ENCODE data around the gene SFMBT1. TPM values are rescaled to one million over a fixed set of nuclear protein-coding genes. Genes with fewer than 3 reads are reported as not detected.

Gene SFMBT1
- total and polyA plus RNA-seq, 2 of the 4 experiments (the other 2 are of a cell fraction) = 1.0 to 1.8 TPM

GRCh38 chr3:52896151-52896550 is 149.7 kb downstream of the SFMBT1 start:
- Histone ChIP-seq H3K79me1 (ENCODE audit: low read depth in 1 of 2, low read length in 2 of 2) (peaks cover 15 to 48% of the 10 kb centered on the region in 2 experiments), H3K27ac (ENCODE audit: insufficient read depth, low read length) (no peak overlapping the region), H3K9ac (ENCODE audit: low read depth, low read length) (0 out of 2 replicates have a peak overlapping the region, but pooled peaks have one; percentile 76), H2BK20ac (ENCODE audit: low read depth, low read length) (no peak overlapping the region), H3K27me3 (ENCODE audit: control insufficient read depth, insufficient read depth, low read length) (no peaks in the 10 kb centered on the region), H2BK120ac (ENCODE audit: low read depth, low read length) (no peak overlapping the region), H2BK5ac (ENCODE audit: low read depth, low read length, poor library complexity, severe bottlenecking) (no peak overlapping the region), H3K9me3 (ENCODE audit: control insufficient read depth, insufficient read depth, low read length) (no peaks in the 10 kb centered on the region), H2AFZ (replicated peaks; ENCODE audit: low read length, poor library complexity) (no peak overlapping the region), H3K56ac (ENCODE audit: extremely low read depth, insufficient read depth, low read length) (no peak overlapping the region), H4K91ac (ENCODE audit: insufficient read depth, low read depth, low read length) (no peak overlapping the region), H4K8ac (ENCODE audit: low read depth in 2 of 2, low read length in 2 of 2) (no peak overlapping the region), H3K4me2 (ENCODE audit: low read depth, low read length) (peak overlapping the region; percentile 21; the same call in 1 of the 2 replicates), H3K9me1 (ENCODE audit: insufficient read depth, low read length) (peaks cover 17% of the 10 kb centered on the region; the same call in 1 of the 2 replicates), H3K4me3 (ENCODE audit: insufficient read depth, low read depth, low read length) (no peak overlapping the region), H3K14ac (replicated peaks; ENCODE audit: low read depth, low read length) (no peak overlapping the region), H2AK5ac (ENCODE audit: low read depth, low read length) (no peak overlapping the region), H4K20me1 (ENCODE audit: insufficient read depth, low read length) (0 out of 2 replicates have a peak, but pooled peaks cover 3% of the 10 kb centered on the region), H4K5ac (ENCODE audit: low read depth, low read length) (no peak overlapping the region), H2AK9ac (replicated peaks; ENCODE audit: low read depth, low read length, poor library complexity) (no peak overlapping the region), H3K4ac (ENCODE audit: low read depth, low read length) (no peak overlapping the region), H3K18ac (ENCODE audit: low read depth, low read length) (no peak overlapping the region), H3K23ac (ENCODE audit: low read depth, low read length) (peak overlapping the region; percentile 70; the same call in 1 of the 2 replicates), H2BK15ac (ENCODE audit: low read depth, low read length) (no peak overlapping the region), H3K4me1 (ENCODE audit: control insufficient read depth, insufficient read depth, low read length) (peaks cover 14% of the 10 kb centered on the region), H3K36me3 (ENCODE audit: control insufficient read depth, insufficient read depth, low read length) (no peaks in the 10 kb centered on the region)
- in situ Hi-C loops (cut with MboI; ENCODE audit: low sequenced_read_pairs) = no loop called here
- CTCF ChIA-PET = interaction anchor here (0.6 kb wide), 1 partner anchor 406 kb away, joined by 3 read pairs; no protein-coding TSS in a partner anchor
- TF ChIP-seq SMC3 (IDR thresholded peaks at IDR 0.05; ENCODE audit: low read depth, low read length) (no peak), MAZ (IDR thresholded peaks at IDR 0.05; ENCODE audit: borderline replicate concordance, low read depth, low read length) (no peak), RCOR1 (IDR thresholded peaks at IDR 0.05; ENCODE audit: insufficient replicate concordance, low read length) (no peak), CEBPB (IDR thresholded peaks at IDR 0.05; ENCODE audit: low read depth, low read length) (no peak), MAFK (IDR thresholded peaks at IDR 0.05; ENCODE audit: low read depth, low read length) (no peak)
- DNase-seq = no peak
- WGBS, 2 experiments (ENCODE audit: extremely low coverage in 2 of 2, insufficient read length in 1 of 2) = no CpG with 5 or more reads among the region's 3 CpGs
- POLR2A ChIA-PET (ENCODE audit: unreplicated experiment) = interaction anchor here (0.7 kb wide), 1 partner anchor 57 kb away, joined by 4 read pairs; no protein-coding TSS in a partner anchor
- no peak for ATAC-seq (ENCODE audit: low read depth)
- dilution Hi-C loops (cut with HindIII; ENCODE audit: low sequenced_read_pairs, unreplicated experiment) = no loop called here
- BruUV-seq (replicated peaks) = no TSS peak
- intact Hi-C loops (cut with micrococcal nuclease) = no loop called here

Measured in IMR-90 (cell line).